BJ (cell line): ENCODE data around the gene PSMB10. TPM values are rescaled to one million over a fixed set of nuclear protein-coding genes. Genes with fewer than 3 reads are reported as not detected.

ENCODE experiments used
- CTCF ChIA-PET: fragments of 350-600 bp; formaldehyde crosslinking; extraction: SDS; loops from one replicate; lab custom pipeline; 2021; ENCODE audit warnings: antibody characterized with exemption, inconsistent platforms; lab: Yijun Ruan, JAX
- POLR2A ChIA-PET: fragments of 300-600 bp; sonication (Branson Sonifier 250); formaldehyde crosslinking; extraction: SDS; loops from one replicate; lab custom pipeline; 2021; ENCODE audit warnings: antibody characterized with exemption; lab: Charles Lee
- DNase-seq: peaks from one replicate; pipeline ENCODE4 v3.0.0-alpha.2; 2011; ENCODE audit warnings: low read depth
- H3K27me3 ChIP-seq: 2 replicates; pipeline ENCODE4 v1.6.0; 2011; ENCODE audit warnings: low read length; ENCODE audit not compliant: control insufficient read depth, insufficient read depth
- H3K36me3 ChIP-seq: 2 replicates; pipeline ENCODE4 v1.5.1; 2011; ENCODE audit warnings: low read length; ENCODE audit not compliant: control insufficient read depth, insufficient read depth
- H3K4me3 ChIP-seq: 2 replicates; pipeline ENCODE4 v1.5.1; 2011; ENCODE audit warnings: low read depth, mild to moderate bottlenecking, control low read depth, low read length
- polyA plus RNA-seq: library from polyadenylated mRNA; depleted of rRNA; stranded (reverse); fragments of >200 nt; gene quantifications from 2 replicates; pipeline ENCODE4 v1.2.3, GENCODE V29; 2011
- TF ChIP-seq, protein P1 (sequence below): IDR thresholded peaks from 2 replicates; pipeline ENCODE4 v1.5.1; 2011; ENCODE audit warnings: low read depth, mild to moderate bottlenecking, control low read depth, inconsistent platforms, low read length, moderate library complexity; ENCODE audit not compliant: insufficient read depth

Gene PSMB10
- polyA plus RNA-seq, 1 experiment: 29.1 TPM

- Histone ChIP-seq H3K36me3 (peaks cover 22% of the 10 kb centered on the region), H3K27me3 (no peaks in the 10 kb centered on the region), H3K4me3 (no peak within 1 kb of the TSS)
- ChIA-PET POLR2A (no interaction called here), CTCF (interaction anchor here (1.1 to 12.9 kb wide), 5 partner anchors 22 to 295 kb away, joined by 3 to 155 read pairs (median 4); partner anchors contain the start of gene NRN1L)
- TF ChIP-seq, protein P1, sequence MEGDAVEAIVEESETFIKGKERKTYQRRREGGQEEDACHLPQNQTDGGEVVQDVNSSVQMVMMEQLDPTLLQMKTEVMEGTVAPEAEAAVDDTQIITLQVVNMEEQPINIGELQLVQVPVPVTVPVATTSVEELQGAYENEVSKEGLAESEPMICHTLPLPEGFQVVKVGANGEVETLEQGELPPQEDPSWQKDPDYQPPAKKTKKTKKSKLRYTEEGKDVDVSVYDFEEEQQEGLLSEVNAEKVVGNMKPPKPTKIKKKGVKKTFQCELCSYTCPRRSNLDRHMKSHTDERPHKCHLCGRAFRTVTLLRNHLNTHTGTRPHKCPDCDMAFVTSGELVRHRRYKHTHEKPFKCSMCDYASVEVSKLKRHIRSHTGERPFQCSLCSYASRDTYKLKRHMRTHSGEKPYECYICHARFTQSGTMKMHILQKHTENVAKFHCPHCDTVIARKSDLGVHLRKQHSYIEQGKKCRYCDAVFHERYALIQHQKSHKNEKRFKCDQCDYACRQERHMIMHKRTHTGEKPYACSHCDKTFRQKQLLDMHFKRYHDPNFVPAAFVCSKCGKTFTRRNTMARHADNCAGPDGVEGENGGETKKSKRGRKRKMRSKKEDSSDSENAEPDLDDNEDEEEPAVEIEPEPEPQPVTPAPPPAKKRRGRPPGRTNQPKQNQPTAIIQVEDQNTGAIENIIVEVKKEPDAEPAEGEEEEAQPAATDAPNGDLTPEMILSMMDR: peak; percentile 34
- no peak for DNase-seq
Measured at GRCh38 chr16:67931712-67932461, 4.8 kb downstream of the PSMB10 start, which contains the start of gene CTRL. CTRL (minus strand) TSS chr16:67931862; CDS start chr16:67931852, 10 bp downstream.

DNA sequence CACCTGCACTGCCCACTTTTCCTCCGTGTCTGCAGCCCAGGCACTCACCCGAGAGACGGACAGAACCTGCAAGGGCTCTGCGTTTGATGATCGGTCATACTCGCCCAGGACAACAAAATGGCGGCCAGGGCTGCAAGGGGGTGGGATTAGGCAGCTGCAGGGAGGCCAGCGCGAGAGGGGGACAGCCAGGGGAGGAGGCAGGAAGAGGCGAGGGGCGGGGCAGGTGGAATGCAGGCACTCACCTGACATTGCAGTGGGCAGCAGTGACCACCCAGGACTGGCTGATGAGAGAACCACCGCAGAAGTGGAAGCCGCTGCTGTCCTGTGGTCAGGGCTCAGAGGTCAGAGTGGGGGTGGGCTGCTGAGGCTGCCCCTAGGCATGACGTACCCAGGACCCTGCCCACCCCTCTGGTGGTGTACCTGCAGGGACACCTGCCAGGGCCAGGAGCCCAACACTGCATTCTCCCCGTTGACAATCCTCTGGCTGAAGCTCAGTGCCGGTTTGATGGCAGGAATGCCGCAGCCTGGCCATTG is 5.9 kb downstream of the PSMB10 start:
- peaks cover 22% of the 10 kb centered on the region for H3K36me3 ChIP-seq
- H3K27me3 ChIP-seq: no peaks in the 10 kb centered on the region
- POLR2A ChIA-PET: no interaction called here
- DNase-seq: no peak
- TF ChIP-seq, protein P1: no peak
- no peak overlapping the region for H3K4me3 ChIP-seq
- CTCF ChIA-PET: interaction anchor here (0.8 to 12.9 kb wide), 4 partner anchors 45 to 296 kb away, joined by 3 to 155 read pairs (median 8); partner anchors contain the start of gene NRN1L

GRCh38 chr16:67930191-67930590 is 6.5 kb downstream of the PSMB10 start:
- Histone ChIP-seq H3K4me3 (no peak overlapping the region), H3K27me3 (no peaks in the 10 kb centered on the region), H3K36me3 (peaks cover 22% of the 10 kb centered on the region)
- ChIA-PET POLR2A (no interaction called here), CTCF (interaction anchor here (0.8 to 12.9 kb wide), 4 partner anchors 45 to 262 kb away, joined by 3 to 155 read pairs (median 8); partner anchors contain the start of gene NRN1L)
- no peak for DNase-seq
- TF ChIP-seq, protein P1: no peak

DNA sequence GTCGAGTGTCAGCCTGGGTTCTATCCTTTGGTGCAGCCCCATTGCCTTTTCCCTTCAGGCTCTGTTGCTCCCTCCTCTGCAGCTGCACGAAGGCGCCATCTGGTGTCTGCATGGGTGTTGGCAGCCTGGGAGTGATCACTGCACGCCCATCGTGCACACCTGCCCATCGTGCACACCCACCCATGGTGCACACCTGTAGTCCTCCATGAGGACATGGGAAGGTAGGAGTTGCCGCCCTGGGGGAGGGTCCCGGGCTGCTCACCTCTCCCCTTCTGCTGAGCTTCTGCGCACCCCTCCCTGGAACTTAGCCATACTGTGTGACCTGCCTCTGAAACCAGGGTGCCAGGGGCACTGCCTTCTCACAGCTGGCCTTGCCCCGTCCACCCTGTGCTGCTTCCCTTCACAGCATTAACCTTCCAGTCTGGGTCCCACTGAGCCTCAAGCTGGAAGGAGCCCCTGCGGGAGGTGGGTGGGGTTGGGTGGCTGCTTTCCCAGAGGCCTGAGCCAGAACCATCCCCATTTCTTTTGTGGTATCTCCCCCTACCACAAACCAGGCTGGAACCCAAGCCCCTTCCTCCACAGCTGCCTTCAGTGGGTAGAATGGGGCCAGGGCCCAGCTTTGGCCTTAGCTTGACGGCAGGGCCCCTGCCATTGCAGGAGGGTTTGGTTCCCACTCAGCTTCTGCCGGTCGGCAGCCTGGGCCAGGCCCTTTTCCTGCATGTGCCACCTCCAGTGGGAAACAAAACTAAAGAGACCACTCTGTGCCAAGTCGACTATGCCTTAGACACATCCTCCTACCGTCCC is 7.9 kb downstream of the PSMB10 start:
- no peak overlapping the region for H3K4me3 ChIP-seq
- TF ChIP-seq, protein P1: peak; percentile 93
- no peaks in the 10 kb centered on the region for H3K27me3 ChIP-seq
- H3K36me3 ChIP-seq: peaks cover 21% of the 10 kb centered on the region
- ChIA-PET POLR2A (no interaction called here), CTCF (interaction anchor here (0.6 to 12.9 kb wide), 25 partner anchors 8 to 408 kb away, joined by 3 to 155 read pairs (median 4); partner anchors contain the start of genes NRN1L and PSMB10)
- DNase-seq: no peak
